Activated CD8-positive, alpha-beta T cell treated with anti-CD3 and anti-CD28 coated beads, Interleukin-2, amount 10 ng/mL, durations not matched to agents 7 days and 5 days (primary cell): ENCODE measurements around the gene ESYT2. TPM values are rescaled to one million over a fixed set of nuclear protein-coding genes. Genes with fewer than 3 reads are reported as not detected.
"Not testable (repeated sequence)": the region's sequence is repeated elsewhere in the genome, so short reads cannot be mapped to it uniquely, and the experiment has no call there.

Experiments
- ATAC-seq: fragments of 150-1000 bp; cut with Tn5 transposase; one replicate; pipeline ENCODE4 v1.10.0; 2021; ENCODE audit warnings: moderate library complexity
- CTCF ChIA-PET: fragments of 350-600 bp; sonication (Branson Sonifier 250); formaldehyde crosslinking; loops from one replicate; lab custom pipeline; 2021; ENCODE audit warnings: antibody characterized with exemption; lab: Charles Lee
- POLR2A ChIA-PET: fragments of 350-600 bp; sonication (Branson Sonifier 250); formaldehyde crosslinking; loops from one replicate; lab custom pipeline; 2021; ENCODE audit warnings: antibody characterized with exemption; lab: Charles Lee
- DNase-seq: peaks from one replicate; pipeline ENCODE4 v3.0.0-alpha.2; 2020
- H3K27ac Mint-ChIP-seq: one replicate; pipeline ENCODE4 v1.8.0; 2021; ENCODE audit warnings: mild to moderate bottlenecking, mixed read lengths
- H3K27me3 Mint-ChIP-seq: one replicate; pipeline ENCODE4 v1.8.0; 2021; ENCODE audit warnings: low read depth, mixed read lengths
- H3K36me3 Mint-ChIP-seq: one replicate; pipeline ENCODE4 v1.8.0; 2021; ENCODE audit warnings: low read depth, mixed read lengths
- H3K4me1 Mint-ChIP-seq: one replicate; pipeline ENCODE4 v1.8.0; 2021; ENCODE audit warnings: low read depth, mixed read lengths
- H3K4me3 Mint-ChIP-seq: one replicate; pipeline ENCODE4 v1.8.0; 2021; ENCODE audit warnings: mild to moderate bottlenecking, mixed read lengths
- H3K9me3 Mint-ChIP-seq: one replicate; pipeline ENCODE4 v1.8.0; 2022; ENCODE audit warnings: mixed read lengths; ENCODE audit not compliant: insufficient read depth
- total RNA-seq, 2 experiments: library from RNA; stranded (reverse); gene quantifications; one replicate each; pipeline ENCODE4 v1.2.3, GENCODE V29; 2021

The ESYT2 gene
- total RNA-seq, 2 experiments from 2014 or later, result 85.0 to 85.9 TPM

GRCh38 chr7:158850545-158851102 is 21.3 kb upstream of the ESYT2 start:
- H3K36me3 Mint-ChIP-seq, result peaks cover 12% of the 10 kb centered on the region
- no peaks in the 10 kb centered on the region for H3K27me3 Mint-ChIP-seq
- H3K27ac Mint-ChIP-seq, result no peak overlapping the region
- peaks cover 9% of the 10 kb centered on the region for H3K9me3 Mint-ChIP-seq
- ATAC-seq (no peak), DNase-seq (no peak)
- ChIA-PET CTCF (interaction anchor here (0.8 to 1.6 kb wide), 2 partner anchors 126 to 161 kb away, joined by 3 to 4 read pairs; no protein-coding TSS in a partner anchor), POLR2A (no interaction called here)
- H3K4me3 Mint-ChIP-seq, result no peak overlapping the region
- H3K4me1 Mint-ChIP-seq, result peaks cover 31% of the 10 kb centered on the region

GRCh38 chr7:158849768-158850544 is 20.6 kb upstream of the ESYT2 start:
- H3K4me1 Mint-ChIP-seq, result peaks cover 32% of the 10 kb centered on the region
- ChIA-PET POLR2A (no interaction called here), CTCF (interaction anchor here (1.1 to 1.6 kb wide), 2 partner anchors 14 to 126 kb away, joined by 4 to 5 read pairs; no protein-coding TSS in a partner anchor)
- no peak overlapping the region for H3K27ac Mint-ChIP-seq
- peaks cover 16% of the 10 kb centered on the region for H3K36me3 Mint-ChIP-seq
- peaks cover 9% of the 10 kb centered on the region for H3K9me3 Mint-ChIP-seq
- no peaks in the 10 kb centered on the region for H3K27me3 Mint-ChIP-seq
- DNase-seq (no peak), ATAC-seq (no peak)
- no peak overlapping the region for H3K4me3 Mint-ChIP-seq

- Mint-ChIP-seq H3K27ac (peak overlapping the region; percentile 16), H3K27me3 (no peaks in the 10 kb centered on the region)
Measured at GRCh38 chr7:158849442-158849767, 20.1 kb upstream of the ESYT2 start.

GRCh38 chr7:158847451-158847866 is 18.1 kb upstream of the ESYT2 start:
- DNase-seq (no peak), ATAC-seq (peak; percentile 93)
- Mint-ChIP-seq H3K36me3 (peaks cover 17% of the 10 kb centered on the region), H3K4me1 (peaks cover 47% of the 10 kb centered on the region), H3K9me3 (peaks cover 9% of the 10 kb centered on the region), H3K27me3 (peaks cover 2% of the 10 kb centered on the region), H3K4me3 (peak overlapping the region; percentile 77), H3K27ac (peak overlapping the region; percentile 98)
- POLR2A ChIA-PET, result interaction anchor here (0.8 to 1.9 kb wide), 6 partner anchors 9 to 143 kb away, joined by 3 to 9 read pairs (median 5); partner anchors contain the start of genes DYNC2I1, ESYT2 and NCAPG2
- CTCF ChIA-PET, result interaction anchor here (0.8 to 1.3 kb wide), 7 partner anchors 8 to 129 kb away, joined by 3 to 5 read pairs (median 5); partner anchors contain the start of genes DYNC2I1 and ESYT2

More at GRCh38 chr7:158849442-158849767, 20.1 kb upstream of the ESYT2 start:
- peaks cover 31% of the 10 kb centered on the region for H3K4me1 Mint-ChIP-seq
- H3K9me3 Mint-ChIP-seq, result peaks cover 9% of the 10 kb centered on the region
- no peak overlapping the region for H3K4me3 Mint-ChIP-seq
- ATAC-seq, result no peak
- DNase-seq, result no peak
- peaks cover 17% of the 10 kb centered on the region for H3K36me3 Mint-ChIP-seq
- POLR2A ChIA-PET, result no interaction called here
- CTCF ChIA-PET, result interaction anchor here (1.1 to 1.6 kb wide), 3 partner anchors 14 to 127 kb away, joined by 3 to 5 read pairs (median 4); no protein-coding TSS in a partner anchor

GRCh38 chr7:158846304-158846703 is 17.0 kb upstream of the ESYT2 start:
- CTCF ChIA-PET, result no interaction called here
- H3K4me1 Mint-ChIP-seq, result peaks cover 56% of the 10 kb centered on the region
- POLR2A ChIA-PET, result interaction anchor here (1.5 to 1.9 kb wide), 4 partner anchors 10 to 142 kb away, joined by 3 to 9 read pairs (median 6); partner anchors contain the start of genes DYNC2I1 and NCAPG2

DNA sequence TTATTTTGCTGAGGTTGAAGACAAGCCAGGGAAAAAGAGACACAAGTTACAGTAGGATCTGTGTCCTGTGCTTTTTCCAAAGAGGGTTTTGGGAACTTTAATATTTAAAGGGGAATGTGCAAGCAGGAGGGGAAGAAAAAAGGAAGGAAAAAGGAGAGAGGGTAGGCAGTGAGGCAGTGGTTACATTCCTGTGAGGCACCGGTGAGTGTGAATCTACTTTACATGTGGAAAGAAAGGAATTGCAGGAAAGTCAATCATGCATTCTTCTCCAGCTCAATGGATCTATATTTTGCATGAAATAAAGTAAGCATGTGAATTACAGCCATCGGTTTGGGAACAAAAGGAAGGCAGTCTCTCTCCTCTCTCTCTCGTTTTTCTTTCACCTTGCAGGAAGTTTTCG is 14.5 kb upstream of the ESYT2 start:
- Mint-ChIP-seq H3K4me3 (no peak overlapping the region), H3K4me1 (peaks cover 47% of the 10 kb centered on the region), H3K9me3 (peaks cover 4% of the 10 kb centered on the region), H3K27me3 (peaks cover 2% of the 10 kb centered on the region), H3K27ac (no peak overlapping the region), H3K36me3 (peaks cover 12% of the 10 kb centered on the region)
- DNase-seq (no peak), ATAC-seq (no peak)
- POLR2A ChIA-PET, result no interaction called here
- CTCF ChIA-PET, result interaction anchor here (1.5 to 1.8 kb wide), 2 partner anchors 14 to 133 kb away, joined by 3 to 8 read pairs; partner anchors contain the start of gene ESYT2

More at GRCh38 chr7:158846304-158846703, 17.0 kb upstream of the ESYT2 start:
- Mint-ChIP-seq H3K4me3 (no peak overlapping the region), H3K9me3 (peaks cover 9% of the 10 kb centered on the region), H3K27me3 (peaks cover 2% of the 10 kb centered on the region), H3K36me3 (peaks cover 17% of the 10 kb centered on the region), H3K27ac (no peak overlapping the region)
- DNase-seq (no peak), ATAC-seq (no peak)

- Mint-ChIP-seq H3K9me3 (peaks cover 4% of the 10 kb centered on the region), H3K27me3 (peaks cover 2% of the 10 kb centered on the region), H3K4me1 (peaks cover 38% of the 10 kb centered on the region), H3K36me3 (peaks cover 7% of the 10 kb centered on the region), H3K4me3 (no peak overlapping the region), H3K27ac (no peak overlapping the region)
- CTCF ChIA-PET, result interaction anchor here (1.2 to 1.8 kb wide), 5 partner anchors 10 to 134 kb away, joined by 3 to 8 read pairs (median 4); partner anchors contain the start of gene ESYT2
- no peak for DNase-seq
- POLR2A ChIA-PET, result interaction anchor here (0.7 to 1.4 kb wide), 3 partner anchors 12 to 19 kb away, joined by 3 read pairs; partner anchors contain the start of gene DYNC2I1
- no peak for ATAC-seq
Measured at GRCh38 chr7:158842486-158842885, 13.2 kb upstream of the ESYT2 start.

DNA sequence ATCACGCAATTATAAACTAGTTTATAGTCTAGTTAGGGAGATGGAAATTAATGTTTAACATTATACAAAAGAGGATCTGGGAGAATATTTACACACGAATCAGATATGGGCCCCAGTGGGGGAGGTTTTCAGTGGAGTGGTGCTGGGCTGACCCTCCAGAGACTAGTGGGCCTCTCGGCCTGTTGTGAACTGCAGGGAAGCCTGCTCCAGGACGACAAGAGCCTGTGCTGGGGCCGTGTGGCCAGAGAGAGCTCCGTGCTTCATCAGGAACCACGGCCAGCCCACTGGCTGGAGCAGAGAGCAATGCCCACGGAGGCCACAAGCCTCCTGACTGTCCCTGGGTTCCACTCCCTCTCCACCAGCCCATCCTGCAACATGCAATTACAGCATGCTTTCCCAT is 11.3 kb upstream of the ESYT2 start:
- POLR2A ChIA-PET, result no interaction called here

DNA sequence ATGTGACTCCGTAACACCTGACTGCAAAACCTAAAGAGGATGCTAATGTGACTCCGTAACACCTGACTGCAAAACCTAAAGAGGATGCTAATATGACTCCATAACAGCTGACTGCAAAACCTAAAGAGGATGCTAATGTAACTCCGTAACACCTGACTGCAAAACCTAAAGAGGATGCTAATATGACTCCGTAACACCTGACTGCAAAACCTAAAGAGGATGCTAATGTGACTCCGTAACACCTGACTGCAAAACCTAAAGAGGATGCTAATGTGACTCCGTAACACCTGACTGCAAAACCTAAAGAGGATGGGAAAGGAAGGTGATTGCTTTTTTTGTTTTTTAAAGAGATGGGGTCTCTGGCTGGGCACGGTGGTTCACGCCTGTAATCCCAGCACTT is 9.9 kb upstream of the ESYT2 start:
- H3K27ac Mint-ChIP-seq, CTCF ChIA-PET, H3K9me3 Mint-ChIP-seq: not testable (repeated sequence)

More for the DNA sequence above, 11.3 kb upstream of the ESYT2 start:
- CTCF ChIA-PET, result no interaction called here
- DNase-seq (no peak), ATAC-seq (no peak)
- no peak overlapping the region for H3K4me3 Mint-ChIP-seq
- H3K9me3 Mint-ChIP-seq, result no peaks in the 10 kb centered on the region
- H3K36me3 Mint-ChIP-seq, result peaks cover 4% of the 10 kb centered on the region
- peaks cover 2% of the 10 kb centered on the region for H3K27me3 Mint-ChIP-seq
- no peak overlapping the region for H3K27ac Mint-ChIP-seq
- peaks cover 29% of the 10 kb centered on the region for H3K4me1 Mint-ChIP-seq

GRCh38 chr7:158837790-158838637 is 8.7 kb upstream of the ESYT2 start:
- POLR2A ChIA-PET, result no interaction called here
- no peaks in the 10 kb centered on the region for H3K36me3 Mint-ChIP-seq
- H3K4me1 Mint-ChIP-seq, result peaks cover 14% of the 10 kb centered on the region

More for the DNA sequence above, 9.9 kb upstream of the ESYT2 start:
- H3K4me3 Mint-ChIP-seq, H3K27me3 Mint-ChIP-seq, DNase-seq, H3K36me3 Mint-ChIP-seq, POLR2A ChIA-PET, ATAC-seq: not testable (repeated sequence)
- H3K4me1 Mint-ChIP-seq, result peaks cover 23% of the 10 kb centered on the region

GRCh38 chr7:158836692-158837091 is 7.4 kb upstream of the ESYT2 start:
- POLR2A ChIA-PET, result interaction anchor here (0.7 kb wide), 1 partner anchor 27 kb away, joined by 4 read pairs; no protein-coding TSS in a partner anchor
- no peak for ATAC-seq
- H3K9me3 Mint-ChIP-seq, result no peaks in the 10 kb centered on the region
- no peak overlapping the region for H3K4me3 Mint-ChIP-seq
- no peak overlapping the region for H3K27ac Mint-ChIP-seq
- H3K27me3 Mint-ChIP-seq, result peaks cover 8% of the 10 kb centered on the region
- no peak for DNase-seq
- H3K4me1 Mint-ChIP-seq, result peaks cover 5% of the 10 kb centered on the region
- no peaks in the 10 kb centered on the region for H3K36me3 Mint-ChIP-seq
- CTCF ChIA-PET, result interaction anchor here (1.6 kb wide), 1 partner anchor 11 kb away, joined by 5 read pairs; no protein-coding TSS in a partner anchor

More at GRCh38 chr7:158837790-158838637, 8.7 kb upstream of the ESYT2 start:
- Mint-ChIP-seq H3K4me3 (no peak overlapping the region), H3K27me3 (peaks cover 3% of the 10 kb centered on the region), H3K9me3 (no peaks in the 10 kb centered on the region), H3K27ac (no peak overlapping the region)
- no peak for ATAC-seq
- CTCF ChIA-PET, result no interaction called here
- no peak for DNase-seq
